ENCODE data around the gene DCTN2.

DNA sequence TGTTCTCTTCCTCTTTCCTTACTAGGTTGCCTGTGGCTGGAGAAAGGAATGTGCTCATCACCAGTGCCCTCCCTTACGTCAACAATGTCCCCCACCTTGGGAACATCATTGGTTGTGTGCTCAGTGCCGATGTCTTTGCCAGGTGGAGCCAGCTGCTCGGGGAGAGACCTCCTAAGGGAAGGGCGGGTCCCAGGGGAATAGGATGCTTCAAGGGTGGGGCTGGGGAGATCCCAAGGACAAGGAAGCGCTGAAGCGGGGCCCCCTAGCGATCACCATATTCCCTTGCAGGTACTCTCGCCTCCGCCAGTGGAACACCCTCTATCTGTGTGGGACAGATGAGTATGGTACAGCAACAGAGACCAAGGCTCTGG lies 48.9 kb downstream of the DCTN2 start:
- no peak for TF ChIP-seq POLR2AphosphoS5 (IDR thresholded peaks at IDR 0.05)
- no peak for TF ChIP-seq CTCF (IDR thresholded peaks at IDR 0.05)
